HEK293T (cell line): ENCODE data around the gene RPRM.

Experiments
- BHLHE40 ChIP-seq: fragments of 450-650 bp; IDR thresholded peaks from 2 replicates; pipeline ENCODE4 v1.6.1; 2016; ENCODE audit warnings: mild to moderate bottlenecking, moderate library complexity, borderline replicate concordance
- TARDBP ChIP-seq: fragments of 450-650 bp; IDR thresholded peaks from 2 replicates; pipeline ENCODE4 v1.6.1; 2016

DNA sequence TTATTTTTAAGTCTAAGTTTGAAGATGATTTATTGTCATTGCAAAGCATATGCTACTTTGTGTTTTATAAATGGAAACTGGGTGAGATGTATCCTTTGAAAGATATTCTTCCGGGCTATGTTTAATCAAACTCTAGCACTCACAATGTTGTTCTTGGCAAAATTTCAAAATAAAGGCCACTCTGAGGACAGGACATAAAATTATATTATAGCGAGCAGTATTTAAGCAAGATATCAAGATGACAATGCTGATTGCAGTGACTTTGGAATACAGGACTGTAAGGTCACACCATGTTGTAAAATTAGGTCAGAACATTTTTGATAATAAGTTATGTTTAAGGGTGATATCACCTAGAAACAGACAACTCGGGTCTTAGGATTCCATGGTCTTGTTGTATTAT, 14.2 kb downstream of the RPRM start:
- TF ChIP-seq TARDBP (no peak), BHLHE40 (no peak)
